CD14-positive monocyte (primary cell): ENCODE data around the gene STUM. TPM values are rescaled to one million over a fixed set of nuclear protein-coding genes. Genes with fewer than 3 reads are reported as not detected.

Source experiments
- DNase-seq, 3 donors: peaks; one replicate each; pipeline ENCODE4 v3.0.0-alpha.2; 2011 to 2022
- H2AFZ ChIP-seq: 2 replicates; pipeline ENCODE4 v1.6.0; 2012; ENCODE audit warnings: mild to moderate bottlenecking, low read depth, low read length, inconsistent platforms; ENCODE audit not compliant: insufficient read depth, poor library complexity, severe bottlenecking
- H3K27ac ChIP-seq, 2 donors: 1 replicate in 1 of 2; 2 replicates in 1 of 2; pipeline ENCODE4 v1.5.1; 2012 to 2013; ENCODE audit warnings: low read length in 2 of 2, control low read depth in 1 of 2, inconsistent platforms in 1 of 2, low read depth in 1 of 2, mild to moderate bottlenecking in 1 of 2
- H3K27me3 ChIP-seq, 2 donors: one replicate each; pipeline versions ENCODE4 v1.6.0 to v1.6.1; 2011 to 2013; ENCODE audit warnings: low read length in 2 of 2; ENCODE audit not compliant: control insufficient read depth in 2 of 2, insufficient read depth in 2 of 2
- H3K36me3 ChIP-seq, 2 donors: replicated peaks in 1 of 2; 1 replicate in 1 of 2; 2 replicates in 1 of 2; pipeline versions ENCODE4 v1.5.1 to v1.6.1; 2012 to 2013; ENCODE audit warnings: low read length in 2 of 2, control low read depth in 1 of 2, inconsistent platforms in 1 of 2, mild to moderate bottlenecking in 1 of 2; ENCODE audit not compliant: insufficient read depth in 2 of 2, control insufficient read depth in 1 of 2
- H3K4me1 ChIP-seq, 2 donors: 1 replicate in 1 of 2; 2 replicates in 1 of 2; pipeline versions ENCODE4 v1.5.1 to v1.6.1; 2012 to 2013; ENCODE audit warnings: low read length in 2 of 2, control low read depth in 1 of 2, inconsistent platforms in 1 of 2, mild to moderate bottlenecking in 1 of 2, moderate library complexity in 1 of 2; ENCODE audit not compliant: insufficient read depth in 2 of 2, control insufficient read depth in 1 of 2
- H3K4me2 ChIP-seq: replicated peaks from 2 replicates; pipeline ENCODE3; 2012; ENCODE audit warnings: low read length, moderate library complexity, mild to moderate bottlenecking; ENCODE audit not compliant: poor library complexity, severe bottlenecking; ENCODE audit errors: extremely low read depth
- H3K4me3 ChIP-seq, 3 experiments: fragments of 200-600 bp in 1 of 3; sonication (generic) in 1 of 3; replicated peaks in 1 of 3; 1 replicate in 2 of 3; 2 replicates in 1 of 3; pipeline ENCODE4 v1.5.1; 2011 to 2013; ENCODE audit warnings: low read length in 3 of 3, mild to moderate bottlenecking in 3 of 3, control low read depth in 2 of 3, low read depth in 2 of 3, inconsistent platforms in 1 of 3, moderate library complexity in 1 of 3
- H3K79me2 ChIP-seq: 2 replicates; pipeline ENCODE4 v1.6.0; 2012; ENCODE audit warnings: mild to moderate bottlenecking, control low read depth, inconsistent platforms, low read length, moderate library complexity; ENCODE audit not compliant: insufficient read depth
- H3K9ac ChIP-seq: 2 replicates; pipeline ENCODE4 v1.6.0; 2017; ENCODE audit warnings: low read length, mild to moderate bottlenecking; ENCODE audit not compliant: insufficient read depth, poor library complexity, severe bottlenecking
- H3K9me3 ChIP-seq, 2 donors: replicated peaks in 1 of 2; 1 replicate in 1 of 2; 2 replicates in 1 of 2; pipeline versions ENCODE4 v1.5.1 to v1.6.1; 2012 to 2013; ENCODE audit warnings: low read length in 2 of 2, control low read depth in 1 of 2; ENCODE audit not compliant: control insufficient read depth in 1 of 2, insufficient read depth in 1 of 2
- H4K20me1 ChIP-seq: 2 replicates; pipeline ENCODE4 v1.6.0; 2012; ENCODE audit warnings: mild to moderate bottlenecking, low read length, control low read depth, moderate library complexity; ENCODE audit not compliant: insufficient read depth
- H3K27ac Mint-ChIP-seq, 7 donors: one replicate each; pipeline ENCODE4 v1.8.0; 2020; ENCODE audit warnings: mild to moderate bottlenecking in 7 of 7, mixed read lengths in 7 of 7, moderate library complexity in 6 of 7, inconsistent platforms in 2 of 7
- H3K27me3 Mint-ChIP-seq, 3 donors: one replicate each; pipeline ENCODE4 v1.8.0; 2021 to 2022; ENCODE audit warnings: low read depth in 3 of 3, mild to moderate bottlenecking in 3 of 3, mixed read lengths in 3 of 3, moderate library complexity in 3 of 3, inconsistent platforms in 1 of 3
- H3K36me3 Mint-ChIP-seq, 2 donors: one replicate each; pipeline ENCODE4 v1.8.0; 2020; ENCODE audit warnings: mixed read lengths in 2 of 2, inconsistent platforms in 1 of 2, mild to moderate bottlenecking in 1 of 2
- H3K4me1 Mint-ChIP-seq: one replicate; pipeline ENCODE4 v1.8.0; 2020; ENCODE audit warnings: mild to moderate bottlenecking, mixed read lengths
- H3K4me3 Mint-ChIP-seq, 2 donors: one replicate each; pipeline ENCODE4 v1.8.0; 2020; ENCODE audit warnings: mild to moderate bottlenecking in 2 of 2, mixed read lengths in 2 of 2, moderate library complexity in 1 of 2
- H3K9me3 Mint-ChIP-seq, 7 donors: one replicate each; pipeline ENCODE4 v1.8.0; 2020 to 2022; ENCODE audit warnings: mixed read lengths in 7 of 7, mild to moderate bottlenecking in 6 of 7, moderate library complexity in 6 of 7, inconsistent platforms in 2 of 7
- WGBS: methylation state at CpG from one replicate; pipeline ENCODE4 v1.1.5; 2013; ENCODE audit warnings: missing lambda C conversion rate; ENCODE audit not compliant: insufficient coverage; 5-methylcytosine and 5-hydroxymethylcytosine counted together
- intact Hi-C, 2 donors: fragments of 100-400 bp; cut with micrococcal nuclease; formaldehyde crosslinking; loops; one replicate each; pipeline versions ENCODE4 v1.15.0 to v1.15.1; 2023
- polyA plus RNA-seq, 3 donors: library from polyadenylated mRNA; depleted of rRNA in 1 of 3; unstranded in 2 of 3; stranded (reverse) in 1 of 3; fragments of 300-500 nt in 2 of 3; fragments of >200 nt in 1 of 3; fragmentation: Illumina TruSeq in 2 of 3; gene quantifications; 1 replicate in 2 of 3; 2 replicates in 1 of 3; pipeline ENCODE4 v1.2.3, GENCODE V29; 2012 to 2021
- TF ChIP-seq, protein P1 (sequence below): fragments of 200-600 bp; IDR thresholded peaks from one replicate; pipeline ENCODE4 v1.8.0; 2022; ENCODE audit warnings: antibody characterized with exemption, mild to moderate bottlenecking

STUM gene
- polyA plus RNA-seq, 3 donors = not detected

DNA sequence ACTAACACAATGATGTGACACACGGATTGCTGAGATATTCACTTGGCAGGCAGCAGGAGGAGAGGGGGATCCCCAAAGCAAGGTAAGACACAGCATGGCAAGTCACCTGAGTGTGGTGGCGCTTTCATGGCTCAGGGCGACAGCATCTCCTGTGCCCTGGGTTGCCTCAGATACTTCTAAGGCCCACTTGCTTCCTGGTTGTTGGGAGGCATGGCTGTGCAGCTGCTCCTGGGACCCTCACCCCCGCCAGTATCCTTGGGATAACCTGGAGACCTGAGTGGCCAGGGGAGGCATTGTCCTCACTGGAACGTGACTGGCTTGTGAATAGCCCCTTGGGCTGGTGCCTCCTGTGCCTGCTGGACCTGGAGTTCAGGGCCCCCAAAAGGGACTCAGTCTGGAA is 69.8 kb downstream of the STUM start:
- Mint-ChIP-seq H3K27me3 (peaks cover 3 to 5% (median 3%) of the 10 kb centered on the region in 3 donors), H3K36me3 (no peaks in the 10 kb centered on the region), H3K27ac (no peak overlapping the region), H3K4me3 (no peak overlapping the region), H3K9me3 (peaks cover 0 to 18% (median 7%) of the 10 kb centered on the region in 7 donors), H3K4me1 (no peaks in the 10 kb centered on the region)
- H3K79me2 ChIP-seq = no peaks in the 10 kb centered on the region
- H3K27me3 ChIP-seq = no peaks in the 10 kb centered on the region
- H3K27ac ChIP-seq = no peak overlapping the region
- H3K9ac ChIP-seq = no peak overlapping the region
- no peak for DNase-seq
- TF ChIP-seq, protein P1, sequence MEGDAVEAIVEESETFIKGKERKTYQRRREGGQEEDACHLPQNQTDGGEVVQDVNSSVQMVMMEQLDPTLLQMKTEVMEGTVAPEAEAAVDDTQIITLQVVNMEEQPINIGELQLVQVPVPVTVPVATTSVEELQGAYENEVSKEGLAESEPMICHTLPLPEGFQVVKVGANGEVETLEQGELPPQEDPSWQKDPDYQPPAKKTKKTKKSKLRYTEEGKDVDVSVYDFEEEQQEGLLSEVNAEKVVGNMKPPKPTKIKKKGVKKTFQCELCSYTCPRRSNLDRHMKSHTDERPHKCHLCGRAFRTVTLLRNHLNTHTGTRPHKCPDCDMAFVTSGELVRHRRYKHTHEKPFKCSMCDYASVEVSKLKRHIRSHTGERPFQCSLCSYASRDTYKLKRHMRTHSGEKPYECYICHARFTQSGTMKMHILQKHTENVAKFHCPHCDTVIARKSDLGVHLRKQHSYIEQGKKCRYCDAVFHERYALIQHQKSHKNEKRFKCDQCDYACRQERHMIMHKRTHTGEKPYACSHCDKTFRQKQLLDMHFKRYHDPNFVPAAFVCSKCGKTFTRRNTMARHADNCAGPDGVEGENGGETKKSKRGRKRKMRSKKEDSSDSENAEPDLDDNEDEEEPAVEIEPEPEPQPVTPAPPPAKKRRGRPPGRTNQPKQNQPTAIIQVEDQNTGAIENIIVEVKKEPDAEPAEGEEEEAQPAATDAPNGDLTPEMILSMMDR = no peak
- no peaks in the 10 kb centered on the region for H4K20me1 ChIP-seq
- peaks cover 0 to 4% of the 10 kb centered on the region in 2 donors for H3K9me3 ChIP-seq
- no peaks in the 10 kb centered on the region for H3K36me3 ChIP-seq
- WGBS = 100% methylated on average over 4 of the region's 5 CpGs
- H3K4me2 ChIP-seq = no peak overlapping the region
- H2AFZ ChIP-seq = no peak overlapping the region
- H3K4me1 ChIP-seq = no peaks in the 10 kb centered on the region
- H3K4me3 ChIP-seq = no peak overlapping the region
- intact Hi-C loops = no loop called here

DNA sequence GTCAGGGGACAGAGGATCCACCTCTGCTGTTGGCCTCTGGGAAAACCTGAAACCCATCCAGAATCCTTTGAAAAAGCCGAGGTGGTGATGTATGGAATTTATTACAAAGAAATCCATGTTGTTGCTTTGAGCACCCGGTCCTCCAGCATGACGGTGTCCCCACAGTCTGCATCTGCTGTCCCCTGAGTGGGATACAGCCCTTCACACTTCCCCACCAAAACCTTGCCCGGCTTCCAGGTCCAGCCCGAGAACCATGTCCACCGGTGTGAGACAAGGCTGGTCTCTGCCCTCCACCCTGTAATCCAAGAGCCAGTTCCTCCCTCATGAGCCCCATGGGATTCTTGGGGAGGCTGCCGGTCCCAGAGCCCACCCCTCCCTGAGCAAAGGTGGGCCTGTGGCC is 70.5 kb downstream of the STUM start:
- no peaks in the 10 kb centered on the region for H3K36me3 Mint-ChIP-seq
- H3K4me2 ChIP-seq = no peak overlapping the region
- WGBS = 100% methylated on average over 4 of the region's 7 CpGs
- peaks cover 0 to 18% (median 7%) of the 10 kb centered on the region in 7 donors for H3K9me3 Mint-ChIP-seq
- no peaks in the 10 kb centered on the region for H3K79me2 ChIP-seq
- TF ChIP-seq, protein P1 = no peak
- no peaks in the 10 kb centered on the region for H3K4me1 ChIP-seq
- peaks cover 0 to 4% of the 10 kb centered on the region in 2 donors for H3K9me3 ChIP-seq
- H3K4me3 ChIP-seq = no peak overlapping the region
- H3K27ac ChIP-seq = no peak overlapping the region
- no peaks in the 10 kb centered on the region for H3K4me1 Mint-ChIP-seq
- no peak overlapping the region for H3K4me3 Mint-ChIP-seq
- no peak overlapping the region for H3K9ac ChIP-seq
- H3K27me3 Mint-ChIP-seq = peaks cover 3 to 5% (median 3%) of the 10 kb centered on the region in 3 donors
- no peak overlapping the region for H2AFZ ChIP-seq
- no peak for DNase-seq
- no peaks in the 10 kb centered on the region for H3K36me3 ChIP-seq
- no peaks in the 10 kb centered on the region for H4K20me1 ChIP-seq
- intact Hi-C loops = no loop called here
- no peaks in the 10 kb centered on the region for H3K27me3 ChIP-seq
- H3K27ac Mint-ChIP-seq = no peak overlapping the region
